Activated CD4-positive, alpha-beta T cell treated with anti-CD3 and anti-CD28 coated beads for 36 hours (primary cell): ENCODE measurements around the gene ABCC4. TPM values are rescaled to one million over a fixed set of nuclear protein-coding genes. Genes with fewer than 3 reads are reported as not detected.
"Not testable (repeated sequence)": the region's sequence is repeated elsewhere in the genome, so short reads cannot be mapped to it uniquely, and the experiment has no call there.

Source experiments
- ATAC-seq: fragments of 200-7000 bp; cut with Tn5 transposase; one replicate; pipeline ENCODE4 v1.10.0; 2021; ENCODE audit warnings: mild to moderate bottlenecking, moderate library complexity
- CTCF ChIA-PET: fragments of 350-600 bp; sonication (Branson Sonifier 250); formaldehyde crosslinking; loops from one replicate; lab custom pipeline; 2021; ENCODE audit warnings: antibody characterized with exemption; lab: Charles Lee
- POLR2A ChIA-PET: fragments of 350-600 bp; sonication (Branson Sonifier 250); formaldehyde crosslinking; loops from one replicate; lab custom pipeline; 2021; ENCODE audit warnings: antibody characterized with exemption, inconsistent platforms; lab: Charles Lee
- DNase-seq: peaks from one replicate; pipeline ENCODE4 v3.0.0-alpha.2; 2020
- H3K27ac Mint-ChIP-seq: one replicate; pipeline ENCODE4 v1.8.0; 2021; ENCODE audit warnings: mixed read lengths
- H3K27me3 Mint-ChIP-seq: one replicate; pipeline ENCODE4 v1.8.0; 2021; ENCODE audit warnings: mixed read lengths
- H3K36me3 Mint-ChIP-seq: one replicate; pipeline ENCODE4 v1.8.0; 2021; ENCODE audit warnings: low read depth, mixed read lengths
- H3K4me1 Mint-ChIP-seq: one replicate; pipeline ENCODE4 v1.8.0; 2021; ENCODE audit warnings: mixed read lengths
- H3K4me3 Mint-ChIP-seq: one replicate; pipeline ENCODE4 v1.8.0; 2021; ENCODE audit warnings: mild to moderate bottlenecking, moderate library complexity, mixed read lengths
- H3K9me3 Mint-ChIP-seq: one replicate; pipeline ENCODE4 v1.8.0; 2021; ENCODE audit warnings: low read depth, mixed read lengths
- intact Hi-C, 2 experiments: fragments of 100-400 bp; cut with DNase I in 1 of 2; cut with micrococcal nuclease in 1 of 2; formaldehyde crosslinking; loops; one replicate each; pipeline versions ENCODE4 v1.14.2 to v1.15.1; 2022 to 2024; cut with DNase I, micrococcal nuclease
- total RNA-seq, 2 experiments: library from RNA; stranded (reverse); gene quantifications; one replicate each; pipeline ENCODE4 v1.2.3, GENCODE V29; 2021

ABCC4 gene
- total RNA-seq, 2 experiments from 2014 or later = 9.0 to 9.5 TPM

GRCh38 chr13:95273592-95274132 lies 27.6 kb downstream of the ABCC4 start:
- H3K27ac Mint-ChIP-seq, H3K36me3 Mint-ChIP-seq, H3K27me3 Mint-ChIP-seq, H3K4me3 Mint-ChIP-seq, H3K4me1 Mint-ChIP-seq, DNase-seq, ATAC-seq, POLR2A ChIA-PET, intact Hi-C loops, H3K9me3 Mint-ChIP-seq: not testable (repeated sequence)
- CTCF ChIA-PET = interaction anchor here (0.5 kb wide), 1 partner anchor 82 kb away, joined by 3 read pairs; no protein-coding TSS in a partner anchor

- H3K4me3 Mint-ChIP-seq, DNase-seq, POLR2A ChIA-PET, H3K27ac Mint-ChIP-seq, H3K27me3 Mint-ChIP-seq, ATAC-seq, H3K9me3 Mint-ChIP-seq, H3K4me1 Mint-ChIP-seq, intact Hi-C loops, CTCF ChIA-PET: not testable (repeated sequence)
- H3K36me3 Mint-ChIP-seq = peaks cover 21% of the 10 kb centered on the region
Measured at GRCh38 chr13:95272076-95272475, 29.2 kb downstream of the ABCC4 start.

- Mint-ChIP-seq H3K27ac (no peak overlapping the region), H3K27me3 (no peaks in the 10 kb centered on the region), H3K9me3 (no peaks in the 10 kb centered on the region), H3K36me3 (peaks cover 33% of the 10 kb centered on the region), H3K4me1 (peaks cover 6% of the 10 kb centered on the region), H3K4me3 (no peak overlapping the region)
- no peak for DNase-seq
- intact Hi-C loops = no loop called here
- ChIA-PET CTCF (interaction anchor here (1.5 kb wide), 1 partner anchor 81 kb away, joined by 3 read pairs; no protein-coding TSS in a partner anchor), POLR2A (no interaction called here)
- ATAC-seq = no peak
Measured at GRCh38 chr13:95269756-95270155, 31.5 kb downstream of the ABCC4 start.

- ATAC-seq, H3K27ac Mint-ChIP-seq, H3K27me3 Mint-ChIP-seq, POLR2A ChIA-PET, DNase-seq, intact Hi-C loops, H3K4me3 Mint-ChIP-seq, H3K9me3 Mint-ChIP-seq, H3K4me1 Mint-ChIP-seq: not testable (repeated sequence)
- CTCF ChIA-PET = interaction anchor here (0.7 to 1.5 kb wide), 2 partner anchors 45 to 79 kb away, joined by 3 read pairs; no protein-coding TSS in a partner anchor
- peaks cover 32% of the 10 kb centered on the region for H3K36me3 Mint-ChIP-seq
Measured at GRCh38 chr13:95268343-95269065, 32.7 kb downstream of the ABCC4 start.

- H3K9me3 Mint-ChIP-seq = no peaks in the 10 kb centered on the region
- H3K4me3 Mint-ChIP-seq = no peak overlapping the region
- ChIA-PET CTCF (no interaction called here), POLR2A (no interaction called here)
- intact Hi-C loops = no loop called here
- peaks cover 32% of the 10 kb centered on the region for H3K36me3 Mint-ChIP-seq
- ATAC-seq (no peak), DNase-seq (no peak)
- no peaks in the 10 kb centered on the region for H3K27me3 Mint-ChIP-seq
- peaks cover 6% of the 10 kb centered on the region for H3K4me1 Mint-ChIP-seq
- H3K27ac Mint-ChIP-seq = no peak overlapping the region
Measured at GRCh38 chr13:95267662-95268342, 33.4 kb downstream of the ABCC4 start.

GRCh38 chr13:95264225-95264624 lies 37.0 kb downstream of the ABCC4 start:
- no peak for DNase-seq
- Mint-ChIP-seq H3K4me3 (no peak overlapping the region), H3K36me3 (peaks cover 38% of the 10 kb centered on the region), H3K9me3 (no peaks in the 10 kb centered on the region), H3K4me1 (no peaks in the 10 kb centered on the region), H3K27me3 (no peaks in the 10 kb centered on the region), H3K27ac (no peak overlapping the region)
- ChIA-PET POLR2A (no interaction called here), CTCF (no interaction called here)
- ATAC-seq = no peak
- intact Hi-C loops = no loop called here

- CTCF ChIA-PET = interaction anchor here (0.7 to 1.4 kb wide), 2 partner anchors 8 to 71 kb away, joined by 3 read pairs; no protein-coding TSS in a partner anchor
Measured at GRCh38 chr13:95262837-95263384, 38.3 kb downstream of the ABCC4 start.

GRCh38 chr13:95261956-95262355 lies 39.3 kb downstream of the ABCC4 start:
- POLR2A ChIA-PET = interaction anchor here (0.7 kb wide), 1 partner anchor 11 kb away, joined by 3 read pairs; no protein-coding TSS in a partner anchor
- intact Hi-C loops = no loop called here
- H3K4me1 Mint-ChIP-seq = no peaks in the 10 kb centered on the region
- CTCF ChIA-PET = interaction anchor here (0.6 kb wide), 2 partner anchors 47 to 62 kb away, joined by 3 read pairs; no protein-coding TSS in a partner anchor
- no peak for DNase-seq
- H3K27me3 Mint-ChIP-seq = no peaks in the 10 kb centered on the region
- H3K27ac Mint-ChIP-seq = no peak overlapping the region
- H3K36me3 Mint-ChIP-seq = peaks cover 27% of the 10 kb centered on the region
- ATAC-seq = no peak
- H3K9me3 Mint-ChIP-seq = no peaks in the 10 kb centered on the region
- no peak overlapping the region for H3K4me3 Mint-ChIP-seq

More at GRCh38 chr13:95262837-95263384, 38.3 kb downstream of the ABCC4 start:
- intact Hi-C loops = no loop called here
- Mint-ChIP-seq H3K27me3 (no peaks in the 10 kb centered on the region), H3K9me3 (no peaks in the 10 kb centered on the region), H3K4me1 (no peaks in the 10 kb centered on the region), H3K4me3 (no peak overlapping the region), H3K36me3 (peaks cover 34% of the 10 kb centered on the region), H3K27ac (no peak overlapping the region)
- no peak for ATAC-seq
- DNase-seq = no peak
- POLR2A ChIA-PET = no interaction called here

GRCh38 chr13:95260031-95260525 lies 41.2 kb downstream of the ABCC4 start:
- no peak overlapping the region for H3K27ac Mint-ChIP-seq
- no peaks in the 10 kb centered on the region for H3K27me3 Mint-ChIP-seq
- POLR2A ChIA-PET = no interaction called here
- CTCF ChIA-PET = interaction anchor here (0.7 kb wide), 1 partner anchor 20 kb away, joined by 3 read pairs; no protein-coding TSS in a partner anchor
- H3K4me3 Mint-ChIP-seq = no peak overlapping the region
- DNase-seq = no peak
- H3K4me1 Mint-ChIP-seq = no peaks in the 10 kb centered on the region
- no peaks in the 10 kb centered on the region for H3K9me3 Mint-ChIP-seq
- ATAC-seq = peak; percentile 44
- H3K36me3 Mint-ChIP-seq = peaks cover 20% of the 10 kb centered on the region
- intact Hi-C loops = no loop called here

- CTCF ChIA-PET = interaction anchor here (0.5 kb wide), 1 partner anchor 288 kb away, joined by 4 read pairs; no protein-coding TSS in a partner anchor
- no peak for ATAC-seq
Measured at GRCh38 chr13:95258619-95259194, 42.5 kb downstream of the ABCC4 start.

GRCh38 chr13:95258098-95258497 lies 43.2 kb downstream of the ABCC4 start:
- CTCF ChIA-PET = no interaction called here
- intact Hi-C loops = no loop called here
- ATAC-seq (no peak), DNase-seq (no peak)
- no peak overlapping the region for H3K27ac Mint-ChIP-seq
- H3K9me3 Mint-ChIP-seq = no peaks in the 10 kb centered on the region
- H3K4me1 Mint-ChIP-seq = no peaks in the 10 kb centered on the region
- peaks cover 13% of the 10 kb centered on the region for H3K36me3 Mint-ChIP-seq
- POLR2A ChIA-PET = no interaction called here
- no peak overlapping the region for H3K4me3 Mint-ChIP-seq
- no peaks in the 10 kb centered on the region for H3K27me3 Mint-ChIP-seq

More at GRCh38 chr13:95258619-95259194, 42.5 kb downstream of the ABCC4 start:
- POLR2A ChIA-PET = no interaction called here
- DNase-seq = no peak
- H3K9me3 Mint-ChIP-seq = no peaks in the 10 kb centered on the region
- no peak overlapping the region for H3K27ac Mint-ChIP-seq
- H3K27me3 Mint-ChIP-seq = no peaks in the 10 kb centered on the region
- H3K36me3 Mint-ChIP-seq = peaks cover 13% of the 10 kb centered on the region
- no peaks in the 10 kb centered on the region for H3K4me1 Mint-ChIP-seq
- intact Hi-C loops = no loop called here
- H3K4me3 Mint-ChIP-seq = no peak overlapping the region
